ENCODE results near the gene OMP.

DNA sequence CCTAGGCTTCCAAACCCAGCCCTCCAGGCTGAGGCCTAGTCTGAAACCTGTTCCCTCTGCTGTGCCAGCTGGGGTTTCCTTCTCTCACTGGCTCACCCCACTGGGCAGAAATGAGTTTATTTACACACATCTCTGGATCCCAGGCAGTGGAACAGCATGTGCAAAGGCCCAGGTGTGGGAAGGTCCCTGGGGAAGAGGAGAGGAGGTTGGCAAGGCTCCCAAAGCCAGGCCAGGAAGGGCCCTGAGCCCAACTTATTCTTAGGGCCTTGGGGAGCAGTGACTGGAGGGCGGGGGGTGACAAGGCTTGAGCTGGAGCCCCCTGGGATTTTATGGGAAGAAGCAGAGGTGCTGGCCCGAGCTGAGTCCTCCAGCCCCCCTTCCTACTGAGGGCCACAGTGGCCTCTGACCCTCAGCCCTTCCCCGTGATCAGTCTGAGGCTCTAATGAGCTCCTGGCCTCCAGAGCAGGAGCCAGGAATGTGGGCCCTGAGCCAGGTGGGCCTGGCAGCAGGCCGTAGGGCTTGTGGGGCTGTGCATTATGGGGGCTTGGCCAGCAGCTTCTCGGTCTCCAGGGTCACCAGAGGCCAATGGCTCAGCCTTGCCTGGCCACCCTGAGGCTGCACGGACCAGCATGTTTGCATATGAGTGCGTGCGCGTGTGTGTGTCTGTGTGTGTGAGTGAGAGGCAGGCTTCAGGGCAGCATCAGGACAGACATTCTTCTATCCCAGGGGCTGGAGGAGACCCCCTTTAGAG is 28.3 kb downstream of the OMP start:
- no peak for TF ChIP-seq POLR2A (IDR thresholded peaks at IDR 0.05)
- TF ChIP-seq, protein P1, sequence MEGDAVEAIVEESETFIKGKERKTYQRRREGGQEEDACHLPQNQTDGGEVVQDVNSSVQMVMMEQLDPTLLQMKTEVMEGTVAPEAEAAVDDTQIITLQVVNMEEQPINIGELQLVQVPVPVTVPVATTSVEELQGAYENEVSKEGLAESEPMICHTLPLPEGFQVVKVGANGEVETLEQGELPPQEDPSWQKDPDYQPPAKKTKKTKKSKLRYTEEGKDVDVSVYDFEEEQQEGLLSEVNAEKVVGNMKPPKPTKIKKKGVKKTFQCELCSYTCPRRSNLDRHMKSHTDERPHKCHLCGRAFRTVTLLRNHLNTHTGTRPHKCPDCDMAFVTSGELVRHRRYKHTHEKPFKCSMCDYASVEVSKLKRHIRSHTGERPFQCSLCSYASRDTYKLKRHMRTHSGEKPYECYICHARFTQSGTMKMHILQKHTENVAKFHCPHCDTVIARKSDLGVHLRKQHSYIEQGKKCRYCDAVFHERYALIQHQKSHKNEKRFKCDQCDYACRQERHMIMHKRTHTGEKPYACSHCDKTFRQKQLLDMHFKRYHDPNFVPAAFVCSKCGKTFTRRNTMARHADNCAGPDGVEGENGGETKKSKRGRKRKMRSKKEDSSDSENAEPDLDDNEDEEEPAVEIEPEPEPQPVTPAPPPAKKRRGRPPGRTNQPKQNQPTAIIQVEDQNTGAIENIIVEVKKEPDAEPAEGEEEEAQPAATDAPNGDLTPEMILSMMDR (IDR thresholded peaks at IDR 0.05): no peak

Data from uterus (tissue), 2 donors.